ENCODE data around the gene COX4I2.

DNA sequence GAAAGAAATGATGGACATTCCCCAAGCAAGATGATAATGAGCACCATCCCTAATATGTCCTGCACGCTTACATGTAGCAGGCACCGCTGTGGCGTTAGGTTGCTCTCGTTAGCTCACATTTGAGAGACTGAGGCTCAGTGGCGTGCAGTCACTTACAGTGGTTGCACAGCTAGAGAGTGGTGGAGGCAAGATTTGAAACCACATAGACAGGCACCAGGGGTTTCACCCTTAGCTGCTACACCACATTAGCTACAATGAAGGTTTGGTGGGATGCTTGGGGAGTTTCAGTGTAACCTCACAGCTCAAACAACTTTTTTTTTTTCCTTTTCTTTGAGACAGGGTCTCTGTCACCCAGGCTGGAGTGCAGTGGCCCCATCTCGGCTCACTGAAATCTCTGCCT, 3.7 kb downstream of the COX4I2 start:
- TF ChIP-seq, protein P1, sequence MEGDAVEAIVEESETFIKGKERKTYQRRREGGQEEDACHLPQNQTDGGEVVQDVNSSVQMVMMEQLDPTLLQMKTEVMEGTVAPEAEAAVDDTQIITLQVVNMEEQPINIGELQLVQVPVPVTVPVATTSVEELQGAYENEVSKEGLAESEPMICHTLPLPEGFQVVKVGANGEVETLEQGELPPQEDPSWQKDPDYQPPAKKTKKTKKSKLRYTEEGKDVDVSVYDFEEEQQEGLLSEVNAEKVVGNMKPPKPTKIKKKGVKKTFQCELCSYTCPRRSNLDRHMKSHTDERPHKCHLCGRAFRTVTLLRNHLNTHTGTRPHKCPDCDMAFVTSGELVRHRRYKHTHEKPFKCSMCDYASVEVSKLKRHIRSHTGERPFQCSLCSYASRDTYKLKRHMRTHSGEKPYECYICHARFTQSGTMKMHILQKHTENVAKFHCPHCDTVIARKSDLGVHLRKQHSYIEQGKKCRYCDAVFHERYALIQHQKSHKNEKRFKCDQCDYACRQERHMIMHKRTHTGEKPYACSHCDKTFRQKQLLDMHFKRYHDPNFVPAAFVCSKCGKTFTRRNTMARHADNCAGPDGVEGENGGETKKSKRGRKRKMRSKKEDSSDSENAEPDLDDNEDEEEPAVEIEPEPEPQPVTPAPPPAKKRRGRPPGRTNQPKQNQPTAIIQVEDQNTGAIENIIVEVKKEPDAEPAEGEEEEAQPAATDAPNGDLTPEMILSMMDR (IDR thresholded peaks at IDR 0.05): no peak
- TF ChIP-seq ZFX (IDR thresholded peaks at IDR 0.05; ENCODE audit: borderline replicate concordance): no peak
